Measurements from ENCODE around the gene MNT.
A peak's percentile ranks its signal among the peaks of the same experiment; 100 is the strongest.

The MNT gene

DNA sequence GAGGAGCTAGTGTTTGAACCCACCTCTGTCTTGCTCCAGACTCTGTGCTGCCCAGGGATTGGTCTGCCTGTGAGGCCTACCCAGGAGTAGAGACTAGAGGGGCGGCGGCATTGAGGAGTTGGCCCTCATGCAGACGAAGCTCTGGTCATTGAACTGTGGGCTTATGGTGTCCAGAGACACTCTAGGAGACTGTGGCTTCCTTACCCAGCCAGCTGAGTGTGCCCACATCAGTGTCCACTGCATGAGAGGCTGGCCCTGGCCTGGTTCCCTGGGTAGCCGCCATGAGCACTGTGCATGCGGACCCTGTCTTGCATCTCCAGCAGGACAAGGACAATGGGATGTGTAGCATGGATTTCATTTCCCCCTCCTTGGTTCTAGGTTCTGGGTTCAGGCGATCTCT, 49.6 kb downstream of the MNT start:
- TF ChIP-seq FOXA1 (IDR thresholded peaks at IDR 0.05) (no peak), PKNOX1 (IDR thresholded peaks at IDR 0.05) (no peak), TARDBP (IDR thresholded peaks at IDR 0.05) (no peak), SP1 (IDR thresholded peaks at IDR 0.05) (no peak), CTBP1 (IDR thresholded peaks at IDR 0.05; ENCODE audit: borderline replicate concordance) (no peak)
- no peak for DNase-seq (ENCODE audit: extremely low spot score)
- ChIA-PET CTCF (no interaction called here), POLR2A (interaction anchor here (4.0 kb wide), 1 partner anchor 14 kb away, joined by 25 read pairs; the partner anchor contains the start of genes SGSM2 and TSR1)

GRCh38 chr17:2347805-2348685, 52.8 kb downstream of the MNT start:
- DNase-seq (ENCODE audit: extremely low spot score), result peak; percentile 65
- ChIA-PET POLR2A (interaction anchor here (1.3 to 4.8 kb wide), 3 partner anchors 11 to 46 kb away, joined by 3 to 42 read pairs (median 5); partner anchors contain the start of genes SGSM2, SMG6, SRR and TSR1), CTCF (interaction anchor here (0.7 to 1.0 kb wide), 2 partner anchors 35 to 56 kb away, joined by 3 read pairs; no protein-coding TSS in a partner anchor)
- no peak for TF ChIP-seq FOXK2 (IDR thresholded peaks at IDR 0.05)
- no peak for TF ChIP-seq L3MBTL2 (conservative IDR thresholded peaks at IDR 0.05)
- no peak for TF ChIP-seq FOXM1 (IDR thresholded peaks at IDR 0.05; ENCODE audit: borderline replicate concordance)
- no peak for TF ChIP-seq TARDBP (IDR thresholded peaks at IDR 0.05)
- no peak for TF ChIP-seq CTBP1 (IDR thresholded peaks at IDR 0.05; ENCODE audit: borderline replicate concordance)
- TF ChIP-seq ELF4 (IDR thresholded peaks at IDR 0.05), result no peak
- no peak for TF ChIP-seq LEF1 (IDR thresholded peaks at IDR 0.05; ENCODE audit: borderline replicate concordance)
- TF ChIP-seq ARNT (IDR thresholded peaks at IDR 0.05), result no peak
- no peak for TF ChIP-seq PKNOX1 (IDR thresholded peaks at IDR 0.05)
- no peak for TF ChIP-seq SUZ12 (IDR thresholded peaks at IDR 0.05)
- no peak for TF ChIP-seq FOXA1 (IDR thresholded peaks at IDR 0.05)
- TF ChIP-seq NFRKB (IDR thresholded peaks at IDR 0.05), result no peak
- TF ChIP-seq HDGF (IDR thresholded peaks at IDR 0.05; ENCODE audit: borderline replicate concordance), result no peak
- TF ChIP-seq ZNF384 (IDR thresholded peaks at IDR 0.05), result no peak
- TF ChIP-seq SP1 (IDR thresholded peaks at IDR 0.05), result no peak
- TF ChIP-seq BHLHE40 (IDR thresholded peaks at IDR 0.05; ENCODE audit: borderline replicate concordance), result no peak

DNA sequence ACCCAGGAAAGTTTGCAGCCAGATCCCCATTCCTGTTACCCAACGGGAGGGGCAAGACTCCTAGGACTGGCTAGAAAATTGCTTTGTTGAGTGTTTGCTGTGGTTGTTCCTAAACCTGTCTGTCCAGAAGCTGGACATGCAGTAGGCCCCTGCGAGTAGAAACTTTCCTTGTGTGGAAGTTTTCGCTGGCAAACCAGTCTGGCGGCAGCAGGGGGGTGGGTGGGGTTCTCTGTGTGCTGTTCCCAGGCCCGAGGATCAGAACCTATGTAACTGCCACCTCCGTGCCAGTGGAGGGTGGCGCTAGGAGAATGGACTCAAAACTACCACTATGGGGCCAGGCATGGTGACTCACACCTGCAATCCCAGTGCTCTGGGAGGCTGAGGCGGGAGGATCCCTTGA, 54.4 kb downstream of the MNT start:
- POLR2A ChIA-PET, result interaction anchor here (4.8 kb wide), 1 partner anchor 9 kb away, joined by 42 read pairs; the partner anchor contains the start of genes SGSM2 and TSR1
- TF ChIP-seq ELF4 (IDR thresholded peaks at IDR 0.05), result no peak
- TF ChIP-seq NFRKB (IDR thresholded peaks at IDR 0.05), result no peak
- TF ChIP-seq ARNT (IDR thresholded peaks at IDR 0.05), result no peak
- no peak for TF ChIP-seq SUZ12 (IDR thresholded peaks at IDR 0.05)
- no peak for TF ChIP-seq FOXK2 (IDR thresholded peaks at IDR 0.05)
- TF ChIP-seq TARDBP (IDR thresholded peaks at IDR 0.05), result no peak
- no peak for TF ChIP-seq SP1 (IDR thresholded peaks at IDR 0.05)
- CTCF ChIA-PET, result no interaction called here
- DNase-seq (ENCODE audit: extremely low spot score), result no peak

- no peak for TF ChIP-seq CTBP1 (IDR thresholded peaks at IDR 0.05; ENCODE audit: borderline replicate concordance)
- TF ChIP-seq SUZ12 (IDR thresholded peaks at IDR 0.05), result no peak
- no peak for TF ChIP-seq TARDBP (IDR thresholded peaks at IDR 0.05)
- TF ChIP-seq ELF4 (IDR thresholded peaks at IDR 0.05), result no peak
- no peak for TF ChIP-seq BHLHE40 (IDR thresholded peaks at IDR 0.05; ENCODE audit: borderline replicate concordance)
- no peak for TF ChIP-seq FOXM1 (IDR thresholded peaks at IDR 0.05; ENCODE audit: borderline replicate concordance)
- no peak for TF ChIP-seq ZNF384 (IDR thresholded peaks at IDR 0.05)
- no peak for TF ChIP-seq NFRKB (IDR thresholded peaks at IDR 0.05)
- no peak for TF ChIP-seq HDGF (IDR thresholded peaks at IDR 0.05; ENCODE audit: borderline replicate concordance)
- no peak for TF ChIP-seq LEF1 (IDR thresholded peaks at IDR 0.05; ENCODE audit: borderline replicate concordance)
- POLR2A ChIA-PET, result no interaction called here
- CTCF ChIA-PET, result no interaction called here
- no peak for DNase-seq (ENCODE audit: extremely low spot score)
Measured at GRCh38 chr17:2344528-2344927, 56.3 kb downstream of the MNT start.

DNA sequence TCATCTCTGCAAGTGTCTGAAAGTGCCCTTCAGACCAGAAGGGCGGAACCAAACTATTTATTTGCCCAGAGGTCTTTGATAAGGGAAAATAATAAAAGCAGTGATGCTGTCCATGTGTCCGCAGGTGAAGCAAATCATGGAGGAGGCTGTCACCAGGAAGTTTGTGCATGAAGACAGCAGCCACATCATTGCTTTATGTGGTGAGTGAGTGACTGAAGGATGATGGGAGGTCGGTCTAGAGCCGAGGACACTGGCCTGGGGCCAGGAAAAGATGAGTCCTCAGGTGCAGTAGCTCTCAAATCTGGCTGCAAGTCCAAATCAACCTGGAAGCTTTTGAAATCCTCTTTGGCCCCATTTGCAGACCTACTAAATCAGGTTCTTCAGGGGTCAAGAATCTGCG, 57.4 kb downstream of the MNT start:
- no peak for TF ChIP-seq ZNF384 (IDR thresholded peaks at IDR 0.05)
- no peak for TF ChIP-seq NFRKB (IDR thresholded peaks at IDR 0.05)
- TF ChIP-seq FOXA1 (IDR thresholded peaks at IDR 0.05), result no peak
- TF ChIP-seq CTBP1 (IDR thresholded peaks at IDR 0.05; ENCODE audit: borderline replicate concordance), result no peak
- ChIA-PET CTCF (no interaction called here), POLR2A (no interaction called here)
- no peak for DNase-seq (ENCODE audit: extremely low spot score)

- no peak for DNase-seq (ENCODE audit: extremely low spot score)
- CTCF ChIA-PET, result interaction anchor here (3.3 kb wide), 1 partner anchor 15 kb away, joined by 23 read pairs; no protein-coding TSS in a partner anchor
Measured at GRCh38 chr17:2338315-2338657, 62.6 kb downstream of the MNT start.

More at GRCh38 chr17:2338315-2338657, 62.6 kb downstream of the MNT start:
- POLR2A ChIA-PET, result interaction anchor here (1.1 to 4.2 kb wide), 3 partner anchors 9 to 34 kb away, joined by 5 to 42 read pairs (median 25); partner anchors contain the start of genes SMG6 and SRR
- TF ChIP-seq LEF1 (IDR thresholded peaks at IDR 0.05; ENCODE audit: borderline replicate concordance) (no peak), SP1 (IDR thresholded peaks at IDR 0.05) (no peak), HDGF (IDR thresholded peaks at IDR 0.05; ENCODE audit: borderline replicate concordance) (no peak), SUZ12 (IDR thresholded peaks at IDR 0.05) (no peak), FOXM1 (IDR thresholded peaks at IDR 0.05; ENCODE audit: borderline replicate concordance) (no peak), ARNT (IDR thresholded peaks at IDR 0.05) (no peak), ZNF384 (IDR thresholded peaks at IDR 0.05) (no peak), FOXK2 (IDR thresholded peaks at IDR 0.05) (no peak), FOXA1 (IDR thresholded peaks at IDR 0.05) (no peak), CTBP1 (IDR thresholded peaks at IDR 0.05; ENCODE audit: borderline replicate concordance) (no peak), BHLHE40 (IDR thresholded peaks at IDR 0.05; ENCODE audit: borderline replicate concordance) (no peak), PKNOX1 (IDR thresholded peaks at IDR 0.05) (no peak), ELF4 (IDR thresholded peaks at IDR 0.05) (no peak), NFRKB (IDR thresholded peaks at IDR 0.05) (no peak), TARDBP (IDR thresholded peaks at IDR 0.05) (no peak), L3MBTL2 (conservative IDR thresholded peaks at IDR 0.05) (no peak)

Measured in HEK293T (cell line).